GM23338 (cell line): ENCODE results near the gene PLIN4.

Experiments
- CREB1 ChIP-seq: fragments of 250-450 bp; sonication (Bioruptor Pico); IDR thresholded peaks from 2 replicates; pipeline ENCODE4 v1.5.0; 2020; ENCODE audit warnings: low read depth, mild to moderate bottlenecking, moderate library complexity
- CTCF ChIP-seq, 2 experiments: fragments of 200-600 bp in 1 of 2; sonication (generic) in 1 of 2; conservative IDR thresholded peaks; 2 replicates each; pipeline versions ENCODE4 v1.5.1 to v1.6.1; 2016 to 2017; ENCODE audit warnings: antibody characterized with exemption in 2 of 2, low read depth in 2 of 2, mild to moderate bottlenecking in 2 of 2, moderate library complexity in 1 of 2
- ETS1 ChIP-seq: IDR thresholded peaks from 2 replicates; pipeline ENCODE4 v1.6.1; 2016; ENCODE audit warnings: antibody characterized with exemption
- EZH2 ChIP-seq: fragments of 200-600 bp; sonication (generic); IDR thresholded peaks from one replicate; pipeline ENCODE4 v1.8.0; 2017; ENCODE audit warnings: antibody characterized with exemption, mild to moderate bottlenecking, low read depth; ENCODE audit not compliant: unreplicated experiment
- EZH2phosphoT487 ChIP-seq: fragments of 200-600 bp; sonication (generic); IDR thresholded peaks from one replicate; pipeline ENCODE4 v1.8.1; 2018; ENCODE audit warnings: antibody characterized with exemption; ENCODE audit not compliant: unreplicated experiment
- JUNB ChIP-seq: IDR thresholded peaks from one replicate; pipeline ENCODE4 v1.6.1; 2016; ENCODE audit warnings: antibody characterized with exemption; ENCODE audit not compliant: unreplicated experiment
- POLR2AphosphoS5 ChIP-seq: IDR thresholded peaks from 2 replicates; pipeline ENCODE4 v1.6.1; 2016; ENCODE audit warnings: antibody characterized with exemption, low read depth
- REST ChIP-seq: IDR thresholded peaks from one replicate; pipeline ENCODE4 v1.6.1; 2018; ENCODE audit warnings: antibody characterized with exemption; ENCODE audit not compliant: unreplicated experiment
- STAT1 ChIP-seq: IDR thresholded peaks from one replicate; pipeline ENCODE4 v1.6.1; 2016; ENCODE audit warnings: antibody characterized with exemption; ENCODE audit not compliant: unreplicated experiment
- ZNF114 ChIP-seq: fragments of 250-450 bp; sonication (Bioruptor Pico); IDR thresholded peaks from 2 replicates; pipeline ENCODE4 v1.5.0; 2020; ENCODE audit warnings: mild to moderate bottlenecking, moderate library complexity
- ZNF331 ChIP-seq: fragments of 250-450 bp; sonication (Bioruptor Pico); IDR thresholded peaks from 2 replicates; pipeline ENCODE4 v1.5.0; 2020; ENCODE audit warnings: low read depth, mild to moderate bottlenecking, moderate library complexity
- ZNF462 ChIP-seq: fragments of 250-450 bp; sonication (Bioruptor Pico); IDR thresholded peaks from 2 replicates; pipeline ENCODE4 v1.5.0; 2020; ENCODE audit warnings: mild to moderate bottlenecking, moderate library complexity

GRCh38 chr19:4452230-4452990 is 65.9 kb downstream of the PLIN4 start:
- no peak for TF ChIP-seq POLR2AphosphoS5
- no peak for TF ChIP-seq EZH2
- TF ChIP-seq CTCF (conservative IDR thresholded peaks at IDR 0.05; ENCODE audit: low read depth in 2 of 2) = peak in 1 of 2 experiments; percentile 26; a peak in 2 of 4 replicates
- TF ChIP-seq REST = no peak
- TF ChIP-seq STAT1 = no peak
- TF ChIP-seq EZH2phosphoT487 = no peak
- no peak for TF ChIP-seq ZNF331 (CRISPR knock-in tag)
- no peak for TF ChIP-seq ZNF114 (CRISPR knock-in tag)
- no peak for TF ChIP-seq CREB1
- no peak for TF ChIP-seq ZNF462 (CRISPR knock-in tag)
- no peak for TF ChIP-seq ETS1
- no peak for TF ChIP-seq JUNB
